Stimulated activated CD4-positive, alpha-beta T cell treated with anti-CD3 and anti-CD28 coated beads, Interleukin-1b, Interleukin-23, amount 100 ng/mL, for 1 hour (primary cell): ENCODE results near the gene ZNF865.

Source experiments
- DNase-seq, 2 donors: peaks; one replicate each; pipeline ENCODE4 v3.0.0-alpha.2; 2020; ENCODE audit warnings: low read depth in 2 of 2

The ZNF865 gene

DNA sequence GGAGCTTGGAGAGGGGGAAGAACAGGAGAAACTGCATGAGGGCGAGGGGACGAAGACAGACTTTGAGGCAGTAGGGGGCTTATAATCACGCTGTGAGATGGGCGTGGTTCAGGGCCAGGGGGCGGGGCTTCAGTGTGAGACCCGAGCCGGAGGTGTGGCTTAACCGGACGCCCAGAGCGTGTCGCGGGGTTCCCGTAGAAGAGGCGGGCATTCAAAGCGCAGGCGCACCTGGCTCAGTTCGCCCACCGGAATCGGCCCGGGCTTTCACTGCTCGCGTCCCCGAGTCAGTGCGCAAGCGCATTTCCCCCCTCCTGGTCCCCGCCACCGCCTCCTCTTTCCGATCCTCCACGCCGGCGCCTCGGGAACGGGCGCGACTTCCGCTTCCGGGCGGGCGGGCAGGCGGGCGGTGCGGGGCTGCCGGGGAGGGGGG lies 225 bp upstream of the ZNF865 start:
- DNase-seq, result peak; percentile 96 to 97

DNA sequence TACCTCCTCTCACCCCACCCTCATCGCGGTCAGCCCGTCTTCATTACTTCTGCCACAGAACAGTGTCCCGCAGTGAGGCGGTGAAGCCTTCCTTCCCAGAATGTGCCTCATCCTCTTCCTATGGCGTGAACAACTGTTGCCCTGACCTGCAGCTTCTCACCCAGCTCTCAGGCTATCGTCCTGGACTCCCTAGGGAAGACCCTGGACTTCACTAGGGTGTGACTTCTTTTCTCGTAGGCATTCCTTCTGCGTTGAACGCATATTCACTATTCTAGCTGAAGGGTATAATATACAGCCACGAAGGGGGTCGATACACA lies 982 bp downstream of the ZNF865 start:
- no peak for DNase-seq

DNA sequence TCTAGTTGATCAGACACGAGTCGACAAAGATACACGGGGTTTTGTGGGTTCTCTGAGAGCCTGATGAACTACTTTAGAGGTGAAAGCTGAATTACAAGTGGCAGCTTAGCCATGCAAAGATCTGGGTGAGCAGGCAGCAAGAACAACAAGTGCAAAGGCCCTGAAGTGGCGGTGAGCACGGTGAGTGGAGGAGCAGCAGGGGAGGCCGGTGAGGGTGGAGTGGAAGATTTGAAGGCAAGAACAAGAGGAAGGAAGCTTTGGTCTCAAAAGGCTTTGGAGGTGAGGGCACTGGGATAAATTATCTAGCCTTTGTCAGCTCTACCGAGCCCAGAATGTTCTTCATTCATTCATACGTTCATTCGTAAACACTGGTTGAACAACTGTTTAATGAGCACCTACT lies 1.4 kb downstream of the ZNF865 start:
- no peak for DNase-seq

DNA sequence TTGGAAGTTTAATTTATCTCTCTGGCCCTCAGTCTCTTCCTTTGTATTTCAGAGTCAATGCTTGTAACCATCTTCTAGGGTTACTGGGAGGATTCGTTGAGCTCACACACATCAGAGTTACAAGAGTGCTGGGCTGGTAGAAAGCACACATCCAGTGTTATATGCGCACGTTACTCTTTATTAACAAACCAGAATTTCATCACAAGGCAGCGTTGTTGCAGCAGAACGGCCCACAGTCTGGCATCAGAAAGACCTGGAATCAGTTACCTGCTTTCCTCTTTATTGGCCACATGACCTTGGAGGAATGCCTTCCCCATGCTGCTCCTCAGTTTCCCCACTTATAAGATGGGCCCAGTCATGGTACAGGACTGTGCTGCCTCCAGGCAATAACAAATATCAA lies 3.9 kb downstream of the ZNF865 start:
- DNase-seq, result no peak

DNA sequence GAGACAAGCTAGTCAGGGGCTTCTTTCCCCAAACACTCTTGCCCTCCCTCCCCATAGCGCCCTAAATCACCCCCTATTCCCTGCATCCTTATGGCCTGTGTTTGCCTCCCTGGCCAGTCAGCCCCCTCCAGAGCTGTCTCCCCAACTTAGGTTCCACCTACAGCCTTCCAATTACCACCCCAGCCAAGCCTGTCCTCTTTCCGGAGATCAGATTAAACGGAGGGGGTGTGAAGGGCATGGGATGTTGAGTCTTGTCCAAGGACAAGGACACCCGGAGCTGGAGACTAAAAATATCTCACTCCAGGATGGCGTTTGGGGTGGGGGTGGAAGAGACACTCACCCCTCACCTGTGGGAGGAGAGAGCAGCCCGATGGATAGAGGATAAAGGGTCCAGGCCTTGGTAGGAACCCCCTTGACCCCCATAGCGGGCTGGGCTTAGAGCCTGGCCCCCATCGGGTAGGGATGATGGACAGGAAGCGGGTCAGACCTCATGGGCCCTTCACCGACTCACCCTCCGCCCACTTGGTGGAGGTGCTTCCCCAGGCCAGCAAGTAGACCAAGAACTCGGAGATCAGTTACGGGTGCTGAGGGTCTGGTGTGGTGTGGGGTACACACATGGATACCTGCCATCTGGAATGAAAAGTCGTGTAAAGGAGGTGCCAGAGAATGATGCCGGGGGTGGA lies 6.0 kb downstream of the ZNF865 start:
- no peak for DNase-seq

DNA sequence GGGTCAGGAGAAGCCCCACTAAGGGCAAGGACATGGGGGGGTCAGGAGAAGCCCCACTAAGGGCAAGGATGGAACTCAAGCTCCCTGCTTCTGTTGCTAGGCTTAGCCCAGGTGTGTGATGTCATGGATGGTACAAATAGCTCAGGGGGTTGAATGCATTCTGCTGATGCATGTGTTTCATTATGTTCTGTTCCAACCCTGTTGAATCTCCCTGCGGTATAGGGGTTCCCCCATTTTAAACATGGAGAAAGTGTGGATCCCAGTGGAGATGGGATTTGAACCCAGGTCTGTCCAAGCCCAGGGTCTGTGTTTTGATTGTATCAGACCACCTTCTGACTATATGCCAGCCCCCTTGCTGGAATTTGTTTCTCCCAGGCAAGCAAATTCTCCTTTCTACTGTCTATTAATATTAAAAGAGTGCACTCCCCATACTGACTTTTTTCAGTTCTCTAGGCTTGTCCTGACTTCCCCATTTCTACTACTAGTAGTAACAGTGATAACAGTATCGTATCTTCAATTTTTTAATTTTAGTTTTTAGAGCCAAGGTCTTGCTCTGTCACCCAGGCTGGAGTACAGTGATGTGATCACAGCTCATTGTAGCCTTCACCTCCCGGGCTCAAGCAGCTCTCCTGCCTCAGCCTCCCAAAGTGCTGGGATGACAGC lies 6.7 kb downstream of the ZNF865 start:
- no peak for DNase-seq

DNA sequence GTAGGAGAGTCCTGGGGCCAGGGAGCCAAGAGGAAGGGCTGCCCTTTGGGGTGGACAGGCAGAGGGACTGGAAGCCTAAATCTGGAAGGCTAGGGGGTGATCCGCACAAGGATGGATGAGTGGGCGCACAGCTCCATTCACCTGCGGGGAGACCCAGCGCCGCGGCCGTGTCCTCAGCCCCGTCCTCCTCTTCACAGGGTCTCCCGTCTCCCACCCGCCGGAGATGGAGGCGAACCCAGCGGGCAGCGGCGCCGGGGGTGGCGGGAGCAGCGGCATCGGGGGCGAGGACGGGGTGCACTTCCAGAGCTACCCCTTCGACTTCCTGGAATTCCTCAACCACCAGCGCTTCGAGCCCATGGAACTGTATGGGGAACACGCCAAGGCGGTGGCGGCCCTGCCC lies 7.9 kb downstream of the ZNF865 start:
- DNase-seq, result no peak

DNA sequence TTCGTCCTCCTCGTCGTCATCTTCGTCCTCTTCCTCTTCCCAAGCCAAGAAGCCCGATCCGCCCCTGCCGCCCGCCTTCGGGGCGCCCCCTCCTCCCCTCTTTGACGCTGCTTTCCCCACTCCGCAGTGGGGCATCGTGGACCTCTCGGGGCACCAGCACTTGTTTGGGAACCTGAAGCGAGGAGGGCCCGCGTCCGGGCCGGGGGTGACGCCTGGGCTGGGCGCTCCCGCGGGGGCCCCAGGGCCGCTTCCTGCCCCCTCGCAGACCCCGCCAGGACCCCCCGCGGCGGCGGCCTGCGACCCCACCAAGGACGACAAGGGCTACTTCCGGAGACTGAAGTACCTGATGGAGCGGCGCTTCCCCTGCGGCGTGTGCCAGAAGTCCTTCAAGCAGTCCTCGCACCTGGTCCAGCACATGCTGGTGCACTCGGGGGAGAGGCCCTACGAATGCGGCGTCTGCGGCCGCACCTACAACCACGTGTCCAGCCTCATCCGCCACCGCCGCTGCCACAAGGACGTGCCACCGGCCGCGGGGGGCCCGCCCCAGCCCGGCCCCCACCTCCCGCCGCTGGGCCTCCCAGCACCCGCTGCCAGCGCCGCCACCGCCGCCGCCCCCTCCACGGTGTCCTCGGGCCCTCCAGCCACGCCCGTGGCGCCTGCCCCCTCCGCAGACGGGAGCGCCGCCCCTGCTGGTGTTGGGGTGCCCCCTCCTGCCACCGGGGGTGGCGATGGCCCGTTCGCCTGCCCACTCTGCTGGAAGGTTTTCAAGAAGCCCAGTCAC lies 8.7 kb downstream of the ZNF865 start:
- no peak for DNase-seq

DNA sequence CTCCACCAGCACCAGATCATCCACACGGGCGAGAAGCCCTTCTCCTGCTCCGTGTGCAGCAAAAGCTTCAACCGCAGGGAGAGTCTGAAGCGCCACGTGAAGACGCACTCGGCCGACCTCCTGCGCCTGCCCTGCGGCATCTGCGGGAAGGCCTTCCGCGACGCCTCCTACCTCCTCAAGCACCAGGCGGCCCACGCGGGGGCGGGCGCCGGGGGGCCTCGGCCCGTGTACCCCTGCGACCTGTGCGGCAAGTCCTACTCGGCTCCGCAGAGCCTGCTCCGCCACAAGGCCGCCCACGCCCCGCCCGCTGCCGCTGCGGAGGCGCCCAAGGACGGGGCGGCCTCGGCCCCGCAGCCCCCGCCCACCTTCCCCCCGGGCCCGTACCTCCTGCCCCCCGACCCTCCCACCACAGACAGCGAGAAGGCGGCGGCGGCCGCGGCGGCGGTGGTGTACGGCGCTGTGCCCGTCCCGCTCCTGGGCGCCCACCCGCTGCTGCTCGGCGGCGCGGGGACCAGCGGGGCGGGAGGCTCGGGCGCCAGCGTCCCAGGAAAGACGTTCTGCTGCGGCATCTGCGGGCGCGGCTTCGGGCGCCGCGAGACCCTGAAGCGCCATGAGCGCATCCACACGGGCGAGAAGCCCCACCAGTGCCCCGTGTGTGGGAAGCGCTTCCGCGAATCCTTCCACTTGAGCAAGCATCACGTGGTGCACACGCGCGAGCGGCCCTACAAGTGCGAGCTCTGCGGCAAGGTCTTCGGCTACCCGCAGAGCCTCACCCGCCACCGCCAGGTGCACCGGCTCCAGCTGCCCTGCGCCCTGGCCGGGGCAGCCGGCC lies 9.5 kb downstream of the ZNF865 start:
- no peak for DNase-seq

DNA sequence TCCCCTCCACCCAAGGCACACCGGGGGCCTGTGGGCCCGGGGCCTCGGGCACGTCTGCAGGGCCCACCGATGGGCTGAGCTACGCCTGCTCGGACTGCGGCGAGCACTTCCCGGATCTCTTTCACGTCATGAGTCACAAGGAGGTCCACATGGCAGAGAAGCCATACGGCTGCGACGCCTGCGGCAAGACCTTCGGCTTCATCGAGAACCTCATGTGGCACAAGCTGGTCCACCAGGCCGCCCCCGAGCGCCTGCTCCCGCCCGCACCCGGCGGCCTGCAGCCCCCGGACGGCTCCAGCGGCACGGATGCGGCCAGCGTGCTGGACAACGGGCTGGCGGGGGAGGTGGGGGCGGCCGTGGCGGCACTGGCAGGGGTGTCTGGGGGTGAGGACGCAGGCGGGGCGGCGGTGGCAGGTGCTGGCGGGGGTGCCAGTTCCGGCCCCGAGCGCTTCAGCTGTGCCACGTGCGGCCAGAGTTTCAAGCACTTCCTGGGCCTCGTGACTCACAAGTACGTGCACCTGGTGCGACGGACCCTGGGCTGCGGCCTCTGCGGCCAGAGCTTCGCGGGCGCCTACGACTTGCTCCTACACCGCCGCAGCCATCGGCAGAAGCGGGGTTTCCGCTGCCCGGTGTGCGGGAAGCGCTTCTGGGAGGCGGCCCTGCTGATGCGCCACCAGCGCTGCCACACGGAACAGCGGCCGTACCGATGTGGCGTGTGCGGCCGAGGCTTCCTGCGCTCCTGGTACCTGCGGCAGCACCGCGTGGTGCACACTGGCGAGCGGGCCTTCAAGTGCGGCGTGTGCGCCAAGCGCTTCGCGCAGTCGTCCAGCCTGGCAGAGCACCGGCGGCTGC lies 10.3 kb downstream of the ZNF865 start:
- no peak for DNase-seq

DNA sequence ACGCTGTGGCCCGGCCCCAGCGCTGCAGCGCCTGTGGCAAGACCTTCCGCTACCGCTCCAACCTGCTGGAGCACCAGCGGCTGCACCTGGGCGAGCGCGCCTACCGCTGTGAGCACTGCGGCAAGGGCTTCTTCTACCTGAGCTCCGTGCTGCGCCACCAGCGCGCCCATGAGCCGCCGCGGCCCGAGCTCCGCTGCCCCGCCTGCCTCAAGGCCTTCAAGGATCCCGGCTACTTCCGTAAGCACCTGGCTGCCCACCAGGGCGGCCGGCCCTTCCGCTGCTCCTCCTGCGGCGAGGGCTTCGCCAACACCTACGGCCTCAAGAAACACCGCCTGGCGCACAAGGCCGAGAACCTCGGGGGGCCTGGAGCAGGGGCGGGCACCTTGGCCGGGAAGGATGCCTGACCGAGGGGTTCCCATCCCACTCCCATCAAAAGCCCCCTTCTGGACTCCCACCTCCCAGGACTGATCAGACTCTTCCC lies 11.0 kb downstream of the ZNF865 start:
- DNase-seq, result no peak

DNA sequence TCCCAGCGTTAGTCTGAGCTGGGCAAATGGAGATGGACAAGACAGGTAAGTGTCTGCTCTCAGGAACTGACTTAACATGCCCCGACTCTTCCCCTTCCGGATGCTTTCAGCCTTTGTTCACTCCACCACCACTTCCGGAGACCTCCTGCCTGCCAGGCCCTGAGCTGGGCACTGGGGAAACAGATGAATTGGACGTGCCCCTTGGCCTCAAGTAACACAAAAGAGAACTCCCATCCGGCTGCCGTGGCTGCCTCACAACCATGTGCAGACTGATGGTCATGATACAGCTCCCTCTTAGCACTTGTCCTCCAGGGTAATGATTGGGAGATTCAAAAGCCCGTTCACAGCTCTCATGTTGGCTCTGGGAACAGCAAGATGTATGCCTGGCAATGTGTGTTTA lies 12.0 kb downstream of the ZNF865 start:
- no peak for DNase-seq

DNA sequence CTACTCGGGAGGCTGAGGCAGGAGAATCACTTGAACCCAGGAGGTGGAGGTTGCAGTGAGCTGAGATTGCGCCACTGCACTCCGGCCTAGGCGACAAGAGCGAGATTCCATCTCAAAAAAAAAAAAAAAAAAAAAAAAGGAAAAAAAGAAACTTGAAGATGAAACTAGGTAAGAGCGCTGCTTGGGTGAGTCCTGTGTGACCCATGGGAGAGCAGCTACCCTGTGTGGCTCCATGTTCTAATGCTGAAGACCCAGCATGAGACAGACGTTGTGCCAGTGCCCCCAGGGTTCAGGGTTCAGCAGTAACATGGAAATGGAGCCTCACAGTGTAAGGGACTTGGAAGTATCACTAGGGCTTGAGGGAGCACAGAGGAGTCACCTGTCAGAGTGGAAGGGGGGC lies 13.0 kb downstream of the ZNF865 start:
- no peak for DNase-seq

DNA sequence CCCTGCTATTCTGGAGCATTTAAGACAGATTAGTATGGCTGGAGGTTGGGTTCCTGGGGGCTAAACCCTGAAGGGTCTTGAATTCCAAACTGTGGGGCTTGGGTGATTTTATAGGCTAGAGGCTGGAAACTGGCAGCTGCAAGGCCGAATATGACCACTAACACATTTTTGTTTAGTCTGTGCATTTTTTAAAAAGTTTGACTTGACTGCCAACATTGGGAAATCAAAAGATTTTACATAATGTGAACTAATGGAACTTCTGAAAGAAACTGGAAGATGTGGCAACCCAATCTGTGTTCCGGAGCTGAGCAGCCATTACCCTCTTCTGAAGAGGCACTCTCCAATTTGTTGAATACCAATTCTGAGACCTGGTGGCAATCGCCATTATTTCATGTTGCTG lies 13.8 kb downstream of the ZNF865 start:
- no peak for DNase-seq

DNA sequence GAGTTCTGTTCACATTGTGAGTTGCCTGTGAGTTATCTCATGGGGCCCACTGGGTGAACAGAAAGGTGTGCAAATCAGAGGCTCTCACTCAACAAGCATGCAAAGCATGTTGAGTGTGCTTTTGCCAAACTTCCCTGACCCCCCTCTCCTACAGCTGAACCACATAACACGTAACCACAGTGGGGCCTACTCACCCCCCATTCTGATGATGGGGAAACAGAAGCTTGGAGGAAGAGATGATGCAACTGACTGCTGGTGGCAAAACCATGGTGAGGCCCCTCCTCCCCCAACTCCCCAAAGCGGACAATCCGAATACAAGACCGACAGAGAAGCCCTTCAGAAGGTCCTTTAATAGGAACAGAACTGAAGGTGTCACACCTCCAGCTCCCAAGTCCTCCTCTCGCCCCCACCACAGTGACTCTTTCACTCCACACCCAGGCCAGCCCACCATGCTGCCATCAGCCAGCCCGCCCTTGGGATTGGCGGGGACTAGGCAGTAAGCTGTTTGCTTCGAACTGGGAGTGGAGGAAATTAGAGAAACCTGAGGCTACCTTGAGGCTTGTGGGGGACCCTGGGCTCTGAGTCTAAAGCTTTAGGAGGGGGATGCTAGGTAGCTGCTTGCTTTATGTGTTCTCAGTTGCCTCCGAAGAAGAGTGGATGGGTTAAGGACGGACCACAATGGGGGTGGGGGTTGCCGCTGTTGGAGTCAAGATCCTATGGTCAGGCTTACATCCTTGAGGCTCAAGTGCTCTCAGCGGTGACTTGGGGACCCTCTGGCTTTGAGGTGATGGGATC lies 15.2 kb downstream of the ZNF865 start:
- no peak for DNase-seq

DNA sequence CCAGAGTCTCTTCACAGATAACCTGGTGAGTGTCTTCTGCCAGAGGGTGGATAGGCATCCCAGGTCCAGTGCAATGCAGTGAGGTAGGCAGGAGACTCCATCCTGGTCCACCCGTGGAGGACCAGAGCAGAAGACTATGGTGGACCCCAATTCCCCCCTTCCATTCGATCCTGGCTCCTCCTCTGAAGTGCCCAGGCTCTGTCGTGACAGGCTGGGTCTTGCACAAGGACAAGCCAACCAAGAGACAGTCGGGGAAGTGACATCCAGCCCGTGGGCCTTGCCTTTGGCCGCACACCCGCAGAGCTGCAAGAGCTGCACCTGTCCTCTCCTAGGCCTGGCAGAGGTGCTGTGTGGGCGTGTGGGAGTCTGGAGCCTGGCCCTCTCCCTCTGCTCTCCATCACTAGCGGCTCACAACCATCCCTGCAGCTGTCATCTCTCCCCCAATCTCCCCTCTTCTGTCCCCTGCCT lies 15.8 kb downstream of the ZNF865 start:
- DNase-seq, result no peak

DNA sequence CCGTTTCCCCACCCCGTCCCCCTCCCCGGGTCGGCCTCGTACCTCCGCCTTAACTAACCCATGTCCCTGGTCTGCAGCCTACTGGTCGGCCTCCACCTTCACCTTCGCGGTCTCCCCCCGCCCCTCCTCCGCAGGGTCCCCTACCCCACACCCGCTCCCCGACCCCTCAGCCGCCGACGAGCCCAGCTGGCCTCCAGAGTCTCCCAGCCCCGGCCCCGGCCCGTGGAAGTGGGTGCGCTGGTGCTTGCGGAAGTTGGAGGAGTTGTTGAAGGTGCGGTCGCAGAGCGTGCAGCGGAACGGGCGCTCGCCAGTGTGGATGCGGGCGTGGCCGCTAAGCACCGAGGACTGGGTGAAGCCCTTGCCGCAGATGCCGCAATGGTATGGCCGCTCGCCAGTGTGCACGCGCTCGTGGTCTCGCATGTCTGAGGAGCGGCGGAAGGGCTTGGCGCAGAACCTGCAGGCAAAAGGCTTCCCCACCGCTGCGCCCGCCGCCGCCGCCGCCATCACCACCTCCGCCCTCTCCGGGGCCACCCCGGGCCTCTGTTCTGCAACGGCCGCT lies 16.3 kb downstream of the ZNF865 start:
- no peak for DNase-seq

DNA sequence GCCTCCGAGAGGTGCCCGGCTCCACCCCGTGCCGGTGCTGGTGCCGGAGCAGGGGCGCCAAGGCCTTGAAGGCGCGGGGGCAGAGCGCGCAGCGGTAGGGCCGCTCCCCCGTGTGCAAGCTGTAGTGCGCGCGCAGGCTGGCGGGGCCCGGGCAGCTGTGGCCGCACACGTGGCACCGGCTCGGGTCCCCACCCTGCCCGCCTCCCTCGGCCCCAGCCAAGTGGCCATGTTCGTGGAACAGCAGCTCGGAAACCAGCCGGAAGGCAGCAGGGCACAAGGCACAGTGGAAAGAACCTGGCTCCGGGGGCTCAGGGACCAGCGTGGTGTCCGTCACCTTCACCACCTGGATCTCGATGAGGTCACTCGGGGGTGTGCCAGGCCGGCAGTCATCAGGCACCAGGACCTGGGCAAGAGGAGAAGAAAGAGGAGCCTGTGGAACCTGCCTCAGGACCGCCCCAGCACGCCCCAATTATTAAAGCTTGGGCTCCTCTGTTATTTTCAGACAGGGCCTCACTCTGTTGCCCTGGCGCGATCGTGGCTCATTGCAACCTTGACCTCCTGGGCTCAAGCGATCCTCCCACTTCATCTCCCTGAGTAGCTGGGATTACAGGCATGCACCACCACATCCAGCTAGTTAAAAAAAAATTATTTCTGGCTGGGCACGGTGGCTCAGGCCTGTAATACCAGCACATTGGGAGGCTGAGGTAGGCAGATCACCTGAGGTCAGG lies 17.0 kb downstream of the ZNF865 start:
- no peak for DNase-seq

DNA sequence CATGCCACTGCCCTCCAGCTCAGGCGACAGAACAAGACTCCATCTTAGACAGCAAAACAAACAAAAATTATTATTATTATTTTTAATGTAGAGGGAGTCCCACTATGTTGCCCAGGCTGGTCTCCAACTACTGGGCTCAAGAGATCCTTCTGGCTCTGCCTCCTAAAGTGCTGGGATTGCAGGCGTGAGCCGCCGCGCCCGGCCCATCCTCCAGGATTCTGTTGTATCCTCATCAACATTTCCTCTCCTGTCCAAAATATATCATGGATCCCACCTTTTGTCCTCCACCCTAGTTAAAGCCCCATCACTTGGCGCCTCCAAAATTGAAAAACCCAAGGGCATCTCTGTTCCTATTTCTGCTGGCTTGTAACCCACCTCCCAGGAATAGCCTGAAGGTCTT lies 17.7 kb downstream of the ZNF865 start:
- no peak for DNase-seq
